Muscle of back (tissue), 11 donors: ENCODE data around the gene NFIX. TPM values are rescaled to one million over a fixed set of nuclear protein-coding genes. Genes with fewer than 3 reads are reported as not detected.

Source experiments
- DNase-seq, 3 donors: peaks; one replicate each; pipeline versions ENCODE4 v3.0.0 to v3.0.0-alpha.2; 2013
- polyA plus RNA-seq, 10 donors: library from polyadenylated mRNA; unstranded; fragments of 120-200 nt; gene quantifications; one replicate each; pipeline ENCODE4 v1.2.1, GENCODE V29; 2013; ENCODE audit not compliant: insufficient read length in 10 of 10

The NFIX gene
- polyA plus RNA-seq, 10 donors: 89.1 to 136 (median 111) TPM

DNA sequence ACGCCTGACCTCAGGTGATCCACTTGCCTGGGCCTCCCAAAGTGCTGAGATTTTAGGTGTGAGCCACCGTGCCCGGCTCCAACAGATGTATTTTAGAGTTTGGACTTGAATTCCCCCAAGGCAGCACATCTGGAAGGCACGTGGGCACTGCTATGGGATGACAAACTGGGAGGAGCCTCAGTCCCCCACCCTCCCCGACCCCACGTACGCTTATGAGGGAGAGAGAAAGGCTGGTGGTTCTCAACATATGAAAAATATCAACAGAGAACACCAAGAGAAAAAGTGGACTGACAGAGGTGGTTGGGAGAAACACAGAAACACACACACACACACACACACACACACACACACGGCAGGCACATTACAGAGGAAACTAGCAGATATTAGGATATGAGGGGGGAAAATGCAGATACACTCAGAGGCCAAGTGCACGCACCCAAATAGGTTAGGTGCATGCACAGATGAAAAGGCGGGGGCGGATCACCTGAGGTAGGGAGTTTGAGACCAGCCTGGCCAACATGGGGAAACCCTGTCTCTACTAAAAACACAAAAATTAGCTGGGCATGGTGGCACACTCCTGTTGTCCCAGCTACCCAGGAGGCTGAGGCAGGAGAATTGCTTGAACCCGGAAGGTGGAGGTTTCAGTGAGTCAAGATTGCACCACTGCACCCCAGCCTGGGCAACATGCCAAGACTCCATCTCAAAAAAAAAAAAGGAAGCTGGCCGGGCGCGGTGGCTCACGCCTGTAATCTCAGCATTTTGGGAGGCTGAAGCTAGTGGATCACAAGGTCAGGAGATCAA lies 151.7 kb downstream of the NFIX start:
- DNase-seq: no peak

Other genes starting within 250 kb of the NFIX start
- gene BEST2, start 243.7 kb upstream of the NFIX start, polyA plus RNA-seq: not detected
- 10 to 100 TPM; 15.9 to 42.5 (median 22.4) TPM for gene HOOK2, start 219.9 kb upstream of the NFIX start, polyA plus RNA-seq
- 100 to 1,000 TPM in 1 of 10 donors, 10 to 100 TPM in 9; 13.8 to 217 (median 45.0) TPM for gene JUNB, start 204.0 kb upstream of the NFIX start, polyA plus RNA-seq
- 100 to 1,000 TPM; 135 to 183 (median 163) TPM for gene PRDX2, start 193.7 kb upstream of the NFIX start, polyA plus RNA-seq
- 1 to 10 TPM; 1.3 to 6.3 (median 3.3) TPM for gene THSD8, start 193.4 kb upstream of the NFIX start, polyA plus RNA-seq
- 10 to 100 TPM; 13.4 to 36.2 (median 19.9) TPM for gene RNASEH2A, start 188.9 kb upstream of the NFIX start, polyA plus RNA-seq
- not detected for gene RTBDN, start 160.9 kb upstream of the NFIX start, polyA plus RNA-seq
- under 1 TPM in 9 of 10 donors, not detected in 1; 0.11 to 0.91 (median 0.66) TPM for gene MAST1, start 157.0 kb upstream of the NFIX start, polyA plus RNA-seq
- 10 to 100 TPM in 4 of 10 donors, 1 to 10 TPM in 6; 6.1 to 13.9 (median 9.4) TPM for gene DNASE2, start 114.0 kb upstream of the NFIX start, polyA plus RNA-seq
- 1 to 10 TPM in 3 of 10 donors, under 1 TPM in 7; 0.19 to 1.6 (median 0.68) TPM for gene KLF1, start 108.3 kb upstream of the NFIX start, polyA plus RNA-seq
- 10 to 100 TPM; 19.1 to 33.2 (median 27.2) TPM for gene GCDH, start 104.3 kb upstream of the NFIX start, polyA plus RNA-seq
- 1 to 10 TPM; 1.7 to 5.8 (median 2.6) TPM for gene SYCE2, start 76.2 kb upstream of the NFIX start, polyA plus RNA-seq
- gene FARSA, start 61.8 kb upstream of the NFIX start, polyA plus RNA-seq: 10 to 100 TPM; 32.6 to 45.3 (median 36.1) TPM
- gene CALR, start 56.9 kb upstream of the NFIX start, polyA plus RNA-seq: 100 to 1,000 TPM; 322 to 587 (median 412) TPM
- gene RAD23A, start 49.6 kb upstream of the NFIX start, polyA plus RNA-seq: 100 to 1,000 TPM; 104 to 133 (median 113) TPM
- 10 to 100 TPM; 31.4 to 56.6 (median 38.7) TPM for gene GADD45GIP1, start 38.3 kb upstream of the NFIX start, polyA plus RNA-seq
- gene DAND5, start 25.9 kb upstream of the NFIX start, polyA plus RNA-seq: under 1 TPM in 8 of 10 donors, not detected in 2; 0.08 to 0.38 (median 0.14) TPM
- 1 to 10 TPM; 2.4 to 7.4 (median 4.1) TPM for gene LYL1, start 107.4 kb downstream of the NFIX start, polyA plus RNA-seq
- gene TRMT1, start 121.3 kb downstream of the NFIX start, polyA plus RNA-seq: 10 to 100 TPM; 16.6 to 38.8 (median 23.8) TPM
- gene NACC1, start 122.8 kb downstream of the NFIX start, polyA plus RNA-seq: 10 to 100 TPM; 13.4 to 23.2 (median 17.3) TPM
- gene STX10, start 154.9 kb downstream of the NFIX start, polyA plus RNA-seq: 10 to 100 TPM; 26.7 to 53.3 (median 33.2) TPM
- gene IER2, start 154.9 kb downstream of the NFIX start, polyA plus RNA-seq: 100 to 1,000 TPM in 1 of 10 donors, 10 to 100 TPM in 9; 28.1 to 171 (median 67.2) TPM